Nucleus accumbens (tissue), 56 donors: ENCODE data around the gene ADD3.

Source experiments
- DNase-seq, 56 donors: peaks; one replicate each; lab custom pipeline; 2025; lab: John Stamatoyannopoulos, UW

The ADD3 gene

DNA sequence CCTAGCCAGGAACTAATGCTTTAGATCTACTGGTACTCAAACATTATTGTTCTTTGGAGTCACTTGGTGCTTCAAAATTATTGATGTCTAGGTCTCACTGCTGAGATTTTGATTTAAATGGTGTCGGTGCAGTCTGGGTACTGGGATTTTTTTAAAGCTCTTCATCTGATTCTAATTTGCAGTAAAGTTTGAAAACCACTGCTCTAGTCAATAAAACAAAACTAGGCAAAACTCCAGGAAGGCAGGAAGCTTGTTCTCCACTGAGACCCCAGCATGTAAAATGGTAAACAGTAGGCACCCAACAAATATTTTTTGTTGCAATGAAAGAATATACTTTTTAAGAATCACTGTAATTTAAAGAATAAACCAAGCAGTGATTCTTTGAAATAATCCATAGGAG lies 49.7 kb downstream of the ADD3 start:
- DNase-seq = no peak

DNA sequence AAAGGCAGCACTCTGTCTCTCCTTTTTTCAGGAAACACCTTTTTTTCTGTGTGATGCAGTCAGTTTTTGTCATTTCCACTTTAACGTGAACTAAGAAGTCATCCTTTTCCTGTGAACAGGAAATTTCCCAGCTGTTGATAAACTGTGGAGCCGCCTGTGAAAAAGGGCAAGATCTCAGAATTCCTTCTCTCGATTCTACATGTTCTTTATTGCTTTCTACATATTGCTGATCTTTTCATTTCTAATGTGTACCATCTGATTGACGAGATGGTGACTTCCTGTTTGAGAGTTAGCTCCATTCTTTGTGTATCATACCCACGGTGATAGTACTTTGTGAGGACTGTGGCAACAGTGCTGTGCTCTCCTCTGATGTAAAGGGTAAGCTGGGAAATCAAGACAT lies 50.4 kb downstream of the ADD3 start:
- no peak for DNase-seq

DNA sequence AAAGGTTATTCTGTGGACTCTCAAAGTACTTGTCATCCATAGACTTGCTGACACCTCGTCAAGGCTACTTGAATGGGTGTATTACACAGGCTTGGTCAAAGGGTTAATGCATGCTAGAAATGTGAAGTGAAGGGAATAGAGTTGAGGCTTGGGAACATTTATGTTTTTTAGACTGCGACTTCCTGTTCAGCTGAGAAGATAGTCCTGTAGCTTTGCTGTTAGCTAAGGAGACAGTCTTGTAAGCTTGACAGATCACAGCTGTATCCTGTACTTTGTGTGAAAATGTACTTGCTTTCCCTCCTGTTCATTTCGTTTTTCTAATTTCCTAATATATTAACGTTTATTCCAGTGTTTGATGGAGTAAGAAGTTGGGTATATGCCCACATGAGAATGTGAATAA lies 52.1 kb downstream of the ADD3 start:
- DNase-seq = no peak

GRCh38 chr10:110061687-110062086 lies 53.9 kb downstream of the ADD3 start:
- DNase-seq = no peak

- no peak for DNase-seq
Observed at GRCh38 chr10:110065269-110065668, 57.5 kb downstream of the ADD3 start.

DNA sequence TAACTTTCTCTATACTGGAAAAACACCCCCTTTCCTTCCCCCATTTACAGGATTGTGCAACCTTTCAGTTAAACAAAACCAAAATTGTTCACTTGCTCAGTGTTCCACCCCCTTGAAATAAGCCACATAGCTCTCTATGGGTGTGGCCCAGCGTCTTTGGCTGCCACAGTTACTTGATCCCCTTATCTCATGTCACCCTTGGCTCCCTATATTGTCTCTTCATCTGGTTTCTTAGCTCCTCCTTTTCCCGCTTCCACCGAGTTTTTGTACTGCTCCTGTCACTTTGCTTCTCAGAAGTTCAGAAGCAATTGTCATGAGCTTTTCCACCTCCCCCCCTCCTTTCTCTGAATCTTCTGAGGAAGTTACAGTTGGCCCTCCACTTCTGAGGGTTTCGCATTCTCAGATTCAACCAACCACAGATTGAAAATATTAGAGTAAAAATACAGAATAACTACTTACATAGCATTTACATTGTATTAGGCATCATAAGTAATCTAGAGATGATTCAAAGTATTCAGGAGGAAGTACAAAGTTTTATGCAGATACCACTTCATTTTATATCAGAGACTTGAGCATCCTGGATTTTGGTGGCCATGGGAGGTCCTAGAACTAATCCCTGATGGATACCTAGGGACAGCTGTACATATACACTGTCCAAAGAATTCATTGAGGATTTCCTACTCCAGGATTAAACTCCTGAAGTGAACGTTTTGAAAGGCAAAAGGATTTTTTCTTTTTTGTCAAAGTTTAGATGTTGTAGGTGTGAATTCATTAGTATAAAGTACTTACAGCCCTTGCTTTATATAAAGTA lies 60.4 kb downstream of the ADD3 start:
- no peak for DNase-seq

DNA sequence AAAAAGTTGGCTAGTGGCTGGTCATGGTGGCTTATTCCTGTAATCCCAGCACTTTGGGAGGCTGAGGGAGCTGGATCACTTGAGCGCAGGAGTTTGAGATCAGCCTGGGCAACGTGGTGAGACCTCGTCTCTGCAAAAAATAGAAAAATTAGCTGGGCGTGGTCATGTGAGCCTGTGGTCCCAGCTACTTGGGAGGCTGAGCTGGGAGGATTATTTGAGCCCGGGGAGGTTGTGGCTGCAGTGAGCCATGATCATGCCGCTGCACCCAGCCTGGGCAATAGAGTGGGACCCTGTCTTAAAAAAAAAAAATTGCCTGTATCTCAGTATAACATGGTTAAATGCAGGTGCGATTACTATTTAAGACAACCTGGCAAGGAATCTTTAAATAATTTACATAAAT lies 61.0 kb downstream of the ADD3 start:
- no peak for DNase-seq

DNA sequence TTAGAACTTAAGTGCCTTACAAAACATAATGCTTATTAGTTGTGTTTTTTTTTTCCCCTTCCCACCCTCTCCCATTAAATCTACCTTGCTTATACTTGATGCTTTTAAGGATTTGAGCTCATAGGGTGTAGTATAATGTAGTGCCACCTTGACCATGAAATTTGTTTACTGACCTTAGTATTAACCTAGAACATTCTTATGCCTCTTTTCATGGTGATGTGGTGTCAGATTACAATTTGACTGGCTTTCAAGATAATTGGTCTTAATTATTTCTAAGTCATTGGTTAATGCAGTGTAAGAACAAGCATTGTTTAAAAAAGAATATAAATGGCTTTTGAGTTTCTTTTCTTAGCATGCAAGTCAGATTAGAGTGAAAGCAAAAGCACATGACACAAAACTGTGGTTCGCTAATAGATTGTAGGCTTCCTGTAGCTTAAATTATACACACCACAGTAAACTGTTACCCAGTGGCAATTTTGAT lies 61.8 kb downstream of the ADD3 start:
- no peak for DNase-seq

DNA sequence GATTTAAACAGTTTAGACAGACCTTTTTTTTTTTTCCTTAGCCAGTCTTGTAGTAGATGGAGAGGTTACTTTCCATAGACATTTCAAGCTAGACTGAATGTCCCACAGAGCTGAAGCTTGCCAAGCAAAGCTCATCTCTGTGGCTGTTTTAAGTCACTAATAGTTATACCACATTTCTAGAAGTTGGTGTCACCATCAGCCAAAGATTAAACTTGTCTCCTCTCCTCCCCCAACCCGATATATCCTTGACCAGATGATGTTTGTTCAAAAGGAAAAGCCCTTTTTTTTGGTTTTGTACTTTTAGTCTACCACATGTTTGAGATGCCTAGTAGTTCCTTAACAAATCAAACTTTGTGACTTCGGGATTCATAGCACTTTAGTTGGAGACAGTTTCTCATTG lies 66.1 kb downstream of the ADD3 start:
- no peak for DNase-seq

DNA sequence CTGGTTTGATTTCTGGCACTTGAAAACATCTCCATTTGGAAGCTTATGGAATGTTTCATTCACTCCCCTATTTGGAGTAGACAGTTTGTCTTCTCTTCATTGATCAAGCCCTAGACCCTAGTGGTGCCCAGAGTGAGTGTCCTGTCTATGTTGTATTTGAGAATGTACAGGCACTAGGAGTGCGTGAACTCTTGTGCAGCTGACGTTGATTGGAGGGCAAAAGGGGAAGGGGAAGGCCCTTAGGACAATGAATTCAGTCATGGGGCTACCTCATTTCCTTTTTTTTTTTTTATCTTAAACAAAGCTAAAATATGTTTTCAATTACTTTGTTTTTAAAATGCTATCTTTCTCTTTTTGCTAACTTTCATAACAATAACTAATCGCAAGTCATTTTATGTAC lies 66.5 kb downstream of the ADD3 start:
- DNase-seq = no peak

- no peak for DNase-seq
Observed at GRCh38 chr10:110074758-110075671, 67.2 kb downstream of the ADD3 start.

- DNase-seq = no peak
Observed at GRCh38 chr10:110075686-110076085, 67.9 kb downstream of the ADD3 start.

DNA sequence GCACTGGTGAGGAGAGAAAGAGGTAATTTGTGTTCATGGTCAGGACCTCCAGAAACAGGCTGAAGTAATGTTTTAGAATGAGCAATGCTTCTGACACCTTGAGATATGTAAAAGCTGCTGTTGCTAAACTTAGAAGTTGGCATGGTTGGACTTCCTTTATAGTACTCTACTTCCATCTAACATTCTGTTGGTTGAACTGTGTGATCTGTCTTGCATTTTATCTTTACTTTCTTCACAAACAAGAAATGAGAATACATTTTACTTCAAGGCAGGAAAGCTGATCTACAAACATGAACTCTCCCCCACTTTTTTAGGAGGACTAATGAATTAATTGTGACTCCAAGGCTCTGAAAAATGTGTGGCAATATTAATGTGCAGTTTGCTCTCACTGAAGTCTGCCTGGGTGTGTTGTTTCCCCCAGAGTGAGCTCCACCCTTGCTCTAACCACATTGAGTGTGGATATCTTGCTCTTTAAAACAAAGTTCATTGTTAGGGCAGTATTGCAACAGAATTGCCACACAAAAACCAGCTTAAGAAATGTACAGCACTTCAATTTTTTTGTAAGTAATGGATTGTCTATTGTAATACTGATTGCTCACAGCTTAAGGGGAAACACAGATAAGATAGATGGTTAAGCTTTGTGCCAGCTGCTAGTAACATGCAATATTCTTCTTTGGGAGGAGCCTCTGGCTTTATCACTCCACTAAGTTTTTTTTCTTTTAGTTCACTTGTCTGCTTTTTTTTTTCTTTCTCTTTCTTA lies 69.0 kb downstream of the ADD3 start:
- no peak for DNase-seq

GRCh38 chr10:110077436-110078130 lies 69.8 kb downstream of the ADD3 start:
- DNase-seq = peak in 38 of 56 donors; percentile 8 to 74 (median 40)

GRCh38 chr10:110078317-110078716 lies 70.5 kb downstream of the ADD3 start:
- no peak for DNase-seq

DNA sequence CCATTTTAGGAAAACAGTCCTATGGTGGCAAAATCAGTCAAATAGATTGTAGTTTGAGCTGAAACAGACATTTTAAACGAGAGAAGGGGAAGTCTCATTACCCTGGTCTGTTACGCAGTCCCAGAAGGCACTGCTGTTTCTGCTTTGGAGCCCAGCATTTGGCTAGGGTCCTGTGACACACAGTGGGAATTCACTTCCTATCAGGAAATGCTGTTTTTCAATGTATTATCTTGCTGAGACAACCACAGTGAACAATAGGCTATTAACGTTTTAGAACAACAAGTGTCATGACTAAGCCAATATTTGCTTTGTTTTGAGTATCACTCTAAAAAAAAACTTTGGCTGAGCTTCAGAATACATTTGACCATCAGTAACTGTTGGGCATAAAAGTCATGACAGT lies 74.1 kb downstream of the ADD3 start:
- DNase-seq = peak in 24 of 56 donors; percentile 2 to 73 (median 20)

DNA sequence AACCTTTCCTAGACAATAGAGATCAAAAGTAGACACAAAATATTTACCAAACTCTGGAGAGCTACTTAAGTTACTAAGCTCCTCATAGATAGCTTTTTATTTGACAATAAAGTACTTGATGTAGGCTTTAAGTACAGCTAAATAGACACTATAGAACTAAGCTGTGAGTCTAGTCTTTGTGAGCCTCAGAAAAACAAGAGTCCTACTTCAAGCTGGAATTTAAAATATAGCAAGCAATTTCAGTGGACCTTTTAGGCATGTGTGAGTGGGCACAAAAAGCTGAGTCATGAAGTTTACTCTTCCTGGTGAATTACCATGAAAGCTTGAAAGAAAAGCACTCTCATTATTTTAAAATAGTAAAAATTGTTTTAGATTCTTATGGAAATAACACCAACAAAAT lies 76.1 kb downstream of the ADD3 start:
- no peak for DNase-seq

GRCh38 chr10:110087682-110088081 lies 79.9 kb downstream of the ADD3 start:
- DNase-seq = no peak

DNA sequence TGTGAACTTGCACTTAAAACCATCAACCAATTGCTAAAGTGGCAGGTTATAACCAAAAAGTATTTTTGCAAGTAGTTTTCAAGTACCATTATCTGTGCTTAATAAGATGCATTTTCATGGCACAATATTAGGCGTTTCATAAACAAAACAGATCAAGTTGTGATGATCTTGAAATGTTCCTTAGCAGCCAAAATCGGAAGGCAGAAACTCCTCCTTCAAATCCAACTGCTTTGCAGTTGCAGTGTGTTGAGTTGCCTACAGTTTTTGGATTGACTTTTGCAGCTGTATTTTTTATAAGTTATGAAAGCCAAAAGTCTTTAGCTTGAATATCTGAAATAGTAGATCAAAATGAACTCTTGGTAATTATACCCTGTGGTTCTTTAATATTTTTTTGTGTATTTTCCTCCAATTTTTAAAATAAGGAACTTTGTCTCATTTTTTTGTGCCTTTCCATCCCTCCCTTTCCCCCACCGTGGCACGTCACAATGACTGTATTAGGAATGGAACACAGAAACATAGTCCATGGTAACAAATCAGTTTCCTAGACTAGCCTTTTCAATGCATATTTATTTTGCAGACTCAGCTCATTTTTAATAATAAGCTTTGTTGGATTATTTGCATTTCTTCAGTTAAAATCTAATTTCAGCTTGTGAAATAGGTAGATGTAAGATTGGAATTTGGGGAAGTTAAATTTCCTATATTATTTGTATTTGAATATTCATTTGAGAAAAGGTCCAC lies 80.8 kb downstream of the ADD3 start:
- DNase-seq = peak in 1 of 56 donors; percentile 12
